A673 (cell line): Measurements from ENCODE around the gene AKAP6. TPM values are rescaled to one million over a fixed set of nuclear protein-coding genes. Genes with fewer than 3 reads are reported as not detected.

ENCODE experiments used
- BruUV-seq: library from RNA; stranded (reverse); fragments of 400-500 nt; replicated peaks from 2 replicates; lab custom pipeline; 2021; lab: Mats Ljungman, UMichigan
- CTCF ChIA-PET: fragments of 300-600 bp; sonication (Branson Sonifier 250); formaldehyde crosslinking; loops from one replicate; lab custom pipeline; 2022; ENCODE audit warnings: antibody characterized with exemption; lab: Charles Lee
- POLR2A ChIA-PET: fragments of 300-600 bp; sonication (Branson Sonifier 250); formaldehyde crosslinking; loops from one replicate; lab custom pipeline; 2022; ENCODE audit warnings: antibody characterized with exemption; ENCODE audit not compliant: low non-redundant PET; lab: Charles Lee
- DNase-seq: peaks from one replicate; pipeline ENCODE4 v3.0.0-alpha.2; 2015; ENCODE audit warnings: low spot score
- H3K27ac ChIP-seq: fragments of 200-600 bp; sonication (generic); 2 replicates; pipeline ENCODE4 v1.5.1; 2016; ENCODE audit warnings: mixed run types, low read depth, mild to moderate bottlenecking, mixed read lengths, antibody characterized with exemption, low read length; ENCODE audit not compliant: poor library complexity, severe bottlenecking
- H3K27me3 ChIP-seq: fragments of 200-600 bp; sonication (generic); replicated peaks from 2 replicates; pipeline ENCODE4 v1.6.1; 2017; ENCODE audit warnings: mixed run types, low read depth, mild to moderate bottlenecking, mixed read lengths, antibody characterized with exemption, low read length; ENCODE audit not compliant: insufficient read depth, poor library complexity
- H3K36me3 ChIP-seq: fragments of 200-600 bp; sonication (generic); 2 replicates; pipeline ENCODE4 v1.6.1; 2016; ENCODE audit warnings: mixed run types, mild to moderate bottlenecking, mixed read lengths, antibody characterized with exemption, low read length; ENCODE audit not compliant: insufficient read depth, poor library complexity, severe bottlenecking
- H3K4me1 ChIP-seq: fragments of 200-600 bp; sonication (generic); 2 replicates; pipeline ENCODE4 v1.6.1; 2017; ENCODE audit warnings: mixed run types, mild to moderate bottlenecking, mixed read lengths, antibody characterized with exemption, low read length; ENCODE audit not compliant: insufficient read depth, poor library complexity, severe bottlenecking
- H3K4me3 ChIP-seq: fragments of 200-600 bp; sonication (generic); 2 replicates; pipeline ENCODE4 v1.5.1; 2016; ENCODE audit warnings: low read depth, mixed run types, mild to moderate bottlenecking, mixed read lengths, low read length; ENCODE audit not compliant: poor library complexity, severe bottlenecking
- H3K9me3 ChIP-seq: fragments of 200-600 bp; sonication (generic); 2 replicates; pipeline ENCODE4 v1.6.1; 2016; ENCODE audit warnings: mixed run types, low read depth, mild to moderate bottlenecking, mixed read lengths, antibody characterized with exemption, low read length; ENCODE audit not compliant: poor library complexity, severe bottlenecking
- EZH2 ChIP-seq: fragments of 200-600 bp; sonication (generic); IDR thresholded peaks from 2 replicates; pipeline ENCODE4 v1.6.1; 2017; ENCODE audit warnings: borderline replicate concordance, low read depth, mild to moderate bottlenecking, mixed read lengths, antibody characterized with exemption, low read length; ENCODE audit not compliant: poor library complexity, severe bottlenecking
- intact Hi-C: fragments of 100-400 bp; cut with micrococcal nuclease; formaldehyde crosslinking; loops from one replicate; pipeline ENCODE4 v1.10.0; 2022; ENCODE audit not compliant: unreplicated experiment
- total RNA-seq: library from RNA; stranded (reverse); gene quantifications from 2 replicates; pipeline ENCODE4 v1.2.3, GENCODE V29; 2021
- TF ChIP-seq, protein P1 (sequence below): fragments of 300-800, 200-600 bp; sonication (generic); conservative IDR thresholded peaks from 2 replicates; pipeline ENCODE4 v1.5.1; 2017; ENCODE audit warnings: low read depth, mild to moderate bottlenecking, antibody characterized with exemption, low read length, moderate library complexity, mixed read lengths

The AKAP6 gene
- total RNA-seq, 1 experiment from 2014 or later, result 0.73 TPM

DNA sequence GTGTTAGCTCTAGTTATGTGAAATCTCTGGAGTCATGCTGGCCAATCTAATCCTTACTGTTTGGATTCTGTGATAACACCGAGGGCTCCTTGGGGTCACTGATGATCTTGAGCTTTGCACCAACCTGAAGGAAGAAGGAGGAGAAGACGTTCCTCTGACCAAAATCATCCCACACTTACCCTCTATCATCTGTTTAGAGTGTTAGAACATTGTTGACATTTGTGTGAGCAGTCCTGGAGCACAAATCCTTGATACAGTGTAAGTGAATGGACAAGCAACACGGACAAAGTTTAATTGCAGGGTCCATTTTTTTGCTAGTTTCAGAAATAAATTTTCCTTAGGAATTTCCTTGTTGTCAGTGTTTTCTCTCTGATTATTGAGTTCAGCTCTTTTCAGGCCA, 181.7 kb downstream of the AKAP6 start:
- intact Hi-C loops, result no loop called here
- H3K27ac ChIP-seq, result no peak overlapping the region
- ChIA-PET POLR2A (no interaction called here), CTCF (no interaction called here)
- peaks cover 17% of the 10 kb centered on the region for H3K4me1 ChIP-seq
- H3K27me3 ChIP-seq, result peaks cover under 1% of the 10 kb centered on the region
- TF ChIP-seq, protein P1, sequence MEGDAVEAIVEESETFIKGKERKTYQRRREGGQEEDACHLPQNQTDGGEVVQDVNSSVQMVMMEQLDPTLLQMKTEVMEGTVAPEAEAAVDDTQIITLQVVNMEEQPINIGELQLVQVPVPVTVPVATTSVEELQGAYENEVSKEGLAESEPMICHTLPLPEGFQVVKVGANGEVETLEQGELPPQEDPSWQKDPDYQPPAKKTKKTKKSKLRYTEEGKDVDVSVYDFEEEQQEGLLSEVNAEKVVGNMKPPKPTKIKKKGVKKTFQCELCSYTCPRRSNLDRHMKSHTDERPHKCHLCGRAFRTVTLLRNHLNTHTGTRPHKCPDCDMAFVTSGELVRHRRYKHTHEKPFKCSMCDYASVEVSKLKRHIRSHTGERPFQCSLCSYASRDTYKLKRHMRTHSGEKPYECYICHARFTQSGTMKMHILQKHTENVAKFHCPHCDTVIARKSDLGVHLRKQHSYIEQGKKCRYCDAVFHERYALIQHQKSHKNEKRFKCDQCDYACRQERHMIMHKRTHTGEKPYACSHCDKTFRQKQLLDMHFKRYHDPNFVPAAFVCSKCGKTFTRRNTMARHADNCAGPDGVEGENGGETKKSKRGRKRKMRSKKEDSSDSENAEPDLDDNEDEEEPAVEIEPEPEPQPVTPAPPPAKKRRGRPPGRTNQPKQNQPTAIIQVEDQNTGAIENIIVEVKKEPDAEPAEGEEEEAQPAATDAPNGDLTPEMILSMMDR, result no peak
- no peak for TF ChIP-seq EZH2
- H3K36me3 ChIP-seq, result no peaks in the 10 kb centered on the region
- no peak for DNase-seq
- H3K9me3 ChIP-seq, result no peaks in the 10 kb centered on the region
- H3K4me3 ChIP-seq, result no peak overlapping the region
- BruUV-seq, result no TSS peak

DNA sequence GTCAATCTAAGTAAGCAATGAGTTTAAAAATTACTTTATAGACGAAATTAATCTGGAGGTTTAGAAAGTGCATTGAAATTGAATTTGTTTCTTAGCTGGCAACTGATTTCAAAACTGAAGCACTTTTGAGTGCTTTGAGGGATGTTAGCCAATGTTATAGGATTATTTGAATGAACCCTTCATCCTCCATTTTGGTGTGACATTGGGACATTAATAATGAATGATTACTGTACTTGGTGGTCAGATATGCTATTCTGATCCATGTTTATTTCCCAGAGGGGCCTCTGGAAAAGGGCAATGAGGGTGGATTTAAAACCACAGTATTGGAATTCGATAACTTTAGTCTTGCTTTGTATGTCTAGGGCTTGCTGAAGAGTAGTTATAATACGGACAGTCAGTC, 183.2 kb downstream of the AKAP6 start:
- no TSS peak for BruUV-seq
- ChIA-PET CTCF (interaction anchor here (0.6 kb wide), 1 partner anchor 97 kb away, joined by 5 read pairs; no protein-coding TSS in a partner anchor), POLR2A (no interaction called here)
- Histone ChIP-seq H3K4me3 (no peak overlapping the region), H3K9me3 (no peaks in the 10 kb centered on the region), H3K4me1 (peaks cover 14% of the 10 kb centered on the region), H3K27me3 (peaks cover 6% of the 10 kb centered on the region), H3K27ac (no peak overlapping the region), H3K36me3 (no peaks in the 10 kb centered on the region)
- intact Hi-C loops, result no loop called here
- TF ChIP-seq, protein P1, result no peak
- TF ChIP-seq EZH2, result no peak
- DNase-seq, result no peak

DNA sequence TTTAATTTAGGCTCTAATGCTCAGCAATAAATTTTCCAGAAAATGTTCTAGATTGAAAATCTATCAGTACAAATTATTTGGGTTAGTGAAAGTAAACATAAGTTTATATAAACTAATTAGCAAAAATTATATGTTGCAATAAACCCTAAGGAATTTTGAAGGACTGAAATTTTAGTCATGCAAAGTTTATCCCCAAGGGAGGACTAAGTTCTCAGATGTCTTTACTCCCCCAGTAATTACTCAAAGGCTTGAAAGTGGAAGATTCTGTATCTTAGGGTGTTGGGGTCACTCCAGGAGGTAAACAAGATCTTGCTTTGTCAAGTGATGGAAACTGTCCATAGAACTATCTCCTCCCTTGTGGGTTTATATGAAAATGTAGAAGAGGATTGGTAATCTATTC, 183.7 kb downstream of the AKAP6 start:
- DNase-seq, result no peak
- intact Hi-C loops, result no loop called here
- no peaks in the 10 kb centered on the region for H3K36me3 ChIP-seq
- BruUV-seq, result no TSS peak
- TF ChIP-seq, protein P1, result no peak
- TF ChIP-seq EZH2, result no peak
- H3K27me3 ChIP-seq, result peaks cover 6% of the 10 kb centered on the region
- H3K4me3 ChIP-seq, result no peak overlapping the region
- peaks cover 9% of the 10 kb centered on the region for H3K4me1 ChIP-seq
- ChIA-PET POLR2A (no interaction called here), CTCF (interaction anchor here (0.6 kb wide), 1 partner anchor 97 kb away, joined by 5 read pairs; no protein-coding TSS in a partner anchor)
- H3K9me3 ChIP-seq, result no peaks in the 10 kb centered on the region
- H3K27ac ChIP-seq, result no peak overlapping the region
